Measurements from ENCODE around the gene PRKAG2.

DNA sequence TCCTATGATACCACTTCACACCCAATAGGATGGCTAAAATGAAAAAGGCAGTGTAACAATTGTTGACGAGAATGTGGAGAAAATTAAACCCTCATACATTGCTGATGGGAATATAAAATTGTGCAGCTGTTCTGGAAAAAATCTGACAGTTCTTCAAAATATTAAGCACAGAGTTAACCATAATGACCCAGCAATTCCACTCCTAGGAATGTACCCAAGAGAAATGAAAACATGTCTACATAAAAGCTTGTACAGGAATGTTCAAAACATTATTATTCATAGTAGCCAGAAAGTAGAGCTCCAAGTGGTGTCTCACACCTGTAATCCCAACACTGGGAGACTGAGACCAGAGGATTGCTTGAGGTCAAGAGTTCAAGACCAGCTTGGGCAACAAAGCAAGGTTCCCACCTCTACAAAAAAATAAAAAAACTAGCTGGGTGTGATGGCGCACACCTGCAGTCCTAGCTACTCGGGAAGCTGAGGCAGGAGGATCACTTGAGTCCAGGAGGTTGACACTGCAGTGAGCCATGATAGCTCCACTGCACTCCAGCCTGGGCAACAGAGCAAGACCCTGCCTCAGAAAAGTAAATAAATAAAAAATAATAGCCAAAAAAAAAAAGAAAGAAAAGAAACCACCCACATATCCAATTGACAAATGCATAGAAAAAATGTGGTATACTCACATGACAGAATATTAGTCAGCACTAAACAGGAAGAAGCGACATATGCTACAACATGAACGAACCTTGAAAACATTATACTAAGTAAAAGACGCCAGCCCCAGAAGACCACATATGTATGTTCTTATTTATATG, 362.2 kb downstream of the PRKAG2 start:
- TF ChIP-seq EZH2phosphoT487 (IDR thresholded peaks at IDR 0.05; ENCODE audit: low read depth), result no peak
- TF ChIP-seq, protein P1, sequence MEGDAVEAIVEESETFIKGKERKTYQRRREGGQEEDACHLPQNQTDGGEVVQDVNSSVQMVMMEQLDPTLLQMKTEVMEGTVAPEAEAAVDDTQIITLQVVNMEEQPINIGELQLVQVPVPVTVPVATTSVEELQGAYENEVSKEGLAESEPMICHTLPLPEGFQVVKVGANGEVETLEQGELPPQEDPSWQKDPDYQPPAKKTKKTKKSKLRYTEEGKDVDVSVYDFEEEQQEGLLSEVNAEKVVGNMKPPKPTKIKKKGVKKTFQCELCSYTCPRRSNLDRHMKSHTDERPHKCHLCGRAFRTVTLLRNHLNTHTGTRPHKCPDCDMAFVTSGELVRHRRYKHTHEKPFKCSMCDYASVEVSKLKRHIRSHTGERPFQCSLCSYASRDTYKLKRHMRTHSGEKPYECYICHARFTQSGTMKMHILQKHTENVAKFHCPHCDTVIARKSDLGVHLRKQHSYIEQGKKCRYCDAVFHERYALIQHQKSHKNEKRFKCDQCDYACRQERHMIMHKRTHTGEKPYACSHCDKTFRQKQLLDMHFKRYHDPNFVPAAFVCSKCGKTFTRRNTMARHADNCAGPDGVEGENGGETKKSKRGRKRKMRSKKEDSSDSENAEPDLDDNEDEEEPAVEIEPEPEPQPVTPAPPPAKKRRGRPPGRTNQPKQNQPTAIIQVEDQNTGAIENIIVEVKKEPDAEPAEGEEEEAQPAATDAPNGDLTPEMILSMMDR (IDR thresholded peaks at IDR 0.05; ENCODE audit: low read depth, low read length), result no peak
